NCI-H524 (cell line): ENCODE measurements around the gene DGCR6L.
A peak's percentile ranks its signal among the peaks of the same experiment; 100 is the strongest.
"Not testable (repeated sequence)": the region's sequence is repeated elsewhere in the genome, so short reads cannot be mapped to it uniquely, and the experiment has no call there.

Source experiments
- DNase-seq, 2 experiments: peaks; one replicate each; lab custom pipeline; 2025; lab: John Stamatoyannopoulos, UW

Gene DGCR6L

DNA sequence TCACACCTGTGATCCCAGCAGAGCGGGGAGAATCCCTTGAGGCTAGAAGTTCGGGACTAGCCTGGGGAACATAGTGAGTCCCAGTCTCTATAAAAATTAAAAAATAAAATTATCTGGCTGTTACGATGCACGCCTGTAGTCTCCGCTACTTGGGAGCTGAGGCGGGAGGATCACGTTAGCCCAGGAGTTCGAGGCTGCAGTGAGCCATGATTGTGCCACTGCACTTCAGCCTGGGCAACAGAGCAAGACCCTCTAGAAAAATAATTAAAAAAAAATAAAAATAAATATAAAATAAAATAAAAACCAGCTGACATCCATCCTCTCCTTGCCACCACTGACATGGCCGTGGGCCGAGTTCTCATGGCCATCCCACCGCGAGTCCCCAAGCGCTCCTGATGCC is 44.0 kb downstream of the DGCR6L start:
- no peak for DNase-seq

DNA sequence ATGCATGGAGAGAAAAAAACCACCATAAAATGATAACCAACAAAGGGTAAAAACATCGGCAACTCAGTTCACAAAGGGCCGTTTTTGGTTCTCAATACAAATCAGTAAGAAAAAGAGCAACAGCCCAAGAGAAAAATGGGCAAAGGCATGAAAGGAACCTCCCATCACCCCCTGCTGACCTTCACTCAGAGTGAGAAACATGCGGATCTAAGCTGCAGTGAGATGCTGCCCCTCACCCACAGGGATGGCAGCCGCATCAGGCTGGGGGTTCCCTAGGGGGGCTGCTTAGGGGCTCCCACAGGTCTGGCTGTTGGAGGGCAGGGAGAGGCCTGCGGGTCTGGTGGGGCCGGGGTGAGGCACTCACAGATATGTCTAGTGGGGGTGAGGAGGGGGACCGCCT is 44.5 kb downstream of the DGCR6L start:
- DNase-seq, result not testable (repeated sequence)

DNA sequence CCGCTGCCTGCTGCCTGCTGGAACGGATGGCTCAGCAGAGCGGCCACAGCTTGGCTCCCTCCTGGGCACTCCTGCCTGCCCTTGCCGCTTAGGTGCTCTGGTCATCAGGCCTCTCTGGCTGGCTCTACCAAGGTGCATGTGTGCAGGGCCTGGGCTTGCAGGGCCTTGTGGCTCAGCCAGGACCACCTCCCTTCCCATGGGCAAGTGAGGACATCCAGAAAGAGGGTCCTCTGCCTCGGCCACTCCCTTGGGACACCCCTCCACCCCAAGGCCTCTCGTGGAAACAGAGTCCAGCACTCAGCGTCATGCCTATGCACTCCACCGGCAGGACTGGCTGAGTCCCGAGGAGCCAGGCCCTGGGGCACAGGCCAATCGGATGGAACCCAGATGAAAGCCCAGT is 45.5 kb downstream of the DGCR6L start:
- DNase-seq, result not testable (repeated sequence)

DNA sequence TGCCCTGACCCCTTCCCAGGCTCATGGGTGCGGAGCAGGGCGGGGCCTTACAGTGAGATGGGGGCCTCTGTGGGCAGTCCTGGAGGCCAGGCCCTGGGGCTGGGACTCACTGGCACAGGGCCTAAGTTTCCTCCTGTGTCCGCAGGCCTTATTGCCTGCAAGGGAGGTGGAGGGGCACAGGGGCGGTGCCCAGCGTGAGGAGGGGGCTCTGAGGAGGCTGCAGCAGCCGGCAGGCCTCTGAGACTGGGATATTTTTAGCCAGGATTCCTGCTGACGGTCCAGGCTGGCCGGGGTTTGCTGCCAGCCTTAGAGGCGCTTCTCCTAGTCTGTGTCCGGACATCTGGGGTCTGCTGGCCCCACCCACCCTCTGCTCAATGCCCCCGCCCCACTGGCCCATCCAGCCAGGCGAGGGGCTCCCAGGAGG is 46.1 kb downstream of the DGCR6L start:
- no peak for DNase-seq

DNA sequence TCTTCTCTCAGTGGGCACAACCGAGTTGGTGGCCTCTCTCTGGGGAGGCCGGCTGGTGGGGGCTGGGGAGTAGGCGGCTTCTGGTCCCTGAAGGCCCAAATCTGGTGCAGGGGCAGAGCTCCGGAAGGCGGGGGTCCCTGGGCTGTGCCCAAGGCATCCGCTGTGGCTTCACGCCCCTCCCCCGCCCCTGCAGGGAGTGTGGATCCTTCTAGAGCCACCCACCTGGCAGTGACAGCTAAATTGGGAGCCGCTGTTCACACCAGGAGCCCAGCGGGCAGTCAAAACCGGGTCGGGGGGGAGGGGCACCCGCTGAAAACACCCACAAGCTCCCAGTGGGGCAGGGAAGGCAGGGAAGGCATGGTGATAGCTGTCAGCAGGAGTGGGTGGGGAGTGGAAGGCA is 47.2 kb downstream of the DGCR6L start:
- no peak for DNase-seq

DNA sequence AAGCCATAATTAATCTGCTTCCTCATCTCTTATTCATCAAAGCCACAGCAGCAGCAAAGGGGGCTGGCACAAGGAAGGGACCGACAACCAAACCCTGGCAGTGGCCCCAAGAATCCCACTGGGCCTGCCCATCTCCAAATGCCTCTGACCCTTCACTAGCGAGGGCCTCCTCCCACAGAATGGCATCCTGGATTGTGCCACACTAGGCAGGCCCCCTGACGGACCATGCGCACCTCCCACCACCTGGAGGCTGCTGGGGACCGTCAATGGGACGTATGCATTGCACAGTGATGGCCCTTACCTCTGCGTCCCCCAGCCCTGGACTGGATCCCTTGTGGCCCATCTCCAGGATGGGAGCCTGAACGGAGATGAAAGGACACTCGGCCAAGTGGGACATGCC is 47.7 kb downstream of the DGCR6L start:
- DNase-seq, result no peak

DNA sequence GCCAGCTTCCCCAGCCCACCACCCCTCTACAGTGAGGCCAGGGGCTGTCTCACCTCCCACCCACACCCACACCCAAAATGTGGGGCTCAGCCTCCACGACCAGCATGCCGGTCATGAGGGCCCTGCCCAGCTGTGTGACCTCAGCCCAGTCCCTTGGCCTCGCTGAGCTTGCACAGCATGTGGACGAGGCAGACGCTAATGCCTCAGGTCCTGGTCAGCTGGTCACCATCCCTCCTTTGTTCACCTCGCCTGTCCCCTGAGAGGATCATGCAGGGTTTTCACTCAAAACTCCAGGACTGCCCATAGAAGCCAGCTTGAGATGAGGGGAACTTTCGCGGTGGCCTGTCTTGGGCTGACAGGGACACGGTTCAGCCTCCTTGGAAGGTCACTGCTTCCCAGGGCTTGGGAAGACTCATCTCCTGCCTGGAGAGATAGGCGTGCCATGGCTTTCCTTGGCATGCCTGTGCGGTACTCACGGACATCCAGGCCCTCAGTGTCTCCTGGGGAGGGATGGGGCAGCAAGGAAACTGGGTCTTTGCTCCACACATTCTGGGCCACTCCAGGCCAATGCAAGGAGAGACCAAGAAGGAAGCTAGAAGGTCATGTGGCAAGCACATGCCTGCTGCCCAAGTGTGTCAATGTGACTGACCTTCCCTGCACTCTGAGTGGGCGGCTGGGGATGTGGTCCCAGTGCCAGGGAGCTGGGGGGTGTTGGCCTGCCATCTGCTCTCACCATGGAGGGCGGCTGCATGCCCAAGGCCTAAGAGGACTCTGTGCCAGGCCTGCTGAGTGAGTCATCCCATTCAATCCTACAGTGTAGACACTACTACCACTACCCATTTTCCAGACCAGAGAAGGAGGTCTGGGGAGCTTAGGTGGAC is 48.5 kb downstream of the DGCR6L start:
- DNase-seq, result no peak

DNA sequence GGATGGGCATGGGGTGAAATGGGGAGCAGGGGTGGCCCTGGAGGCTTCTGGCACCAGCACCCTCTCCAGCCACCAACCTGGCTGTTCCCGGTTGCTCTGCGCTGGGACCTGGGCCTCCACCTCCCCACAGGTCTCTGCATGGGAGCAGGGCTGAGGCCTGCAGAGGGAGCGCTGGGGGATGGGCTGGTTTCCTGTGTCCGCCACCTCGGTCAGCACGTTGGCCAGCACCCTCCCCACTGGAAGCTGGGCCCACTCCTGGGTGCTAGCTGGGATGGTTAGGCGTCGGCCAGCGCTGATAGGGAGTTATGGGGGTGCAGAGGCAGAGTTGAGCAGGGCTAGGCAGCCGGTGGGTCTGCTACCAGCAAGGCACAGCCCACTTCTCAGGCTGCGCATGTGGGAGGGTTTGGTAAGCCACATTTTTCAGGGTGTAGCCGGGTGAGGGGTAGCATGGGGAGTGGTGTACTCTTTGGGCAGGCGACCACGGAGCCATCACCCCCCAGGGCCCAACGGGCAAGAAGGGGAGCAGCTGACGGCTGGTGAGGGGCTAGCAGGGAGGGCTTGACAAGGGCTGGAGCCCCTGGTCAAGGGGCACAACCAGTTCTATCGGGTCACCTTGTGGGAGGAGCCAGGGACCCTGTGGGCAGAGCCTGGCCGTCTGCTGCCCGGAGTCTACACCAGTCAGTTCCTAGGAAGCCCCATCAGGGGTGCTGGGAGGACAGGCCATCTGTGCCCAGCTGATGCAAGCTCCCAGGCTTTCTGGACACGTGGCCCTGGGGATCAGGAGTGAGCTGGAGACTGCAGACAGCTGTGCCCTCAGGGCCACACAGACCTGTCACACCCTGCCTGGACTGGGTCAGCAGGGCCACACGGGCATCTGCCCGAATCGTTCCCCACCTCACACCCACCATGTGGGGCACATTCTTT is 49.4 kb downstream of the DGCR6L start:
- peak in 1 of 2 experiments; percentile 57 for DNase-seq

DNA sequence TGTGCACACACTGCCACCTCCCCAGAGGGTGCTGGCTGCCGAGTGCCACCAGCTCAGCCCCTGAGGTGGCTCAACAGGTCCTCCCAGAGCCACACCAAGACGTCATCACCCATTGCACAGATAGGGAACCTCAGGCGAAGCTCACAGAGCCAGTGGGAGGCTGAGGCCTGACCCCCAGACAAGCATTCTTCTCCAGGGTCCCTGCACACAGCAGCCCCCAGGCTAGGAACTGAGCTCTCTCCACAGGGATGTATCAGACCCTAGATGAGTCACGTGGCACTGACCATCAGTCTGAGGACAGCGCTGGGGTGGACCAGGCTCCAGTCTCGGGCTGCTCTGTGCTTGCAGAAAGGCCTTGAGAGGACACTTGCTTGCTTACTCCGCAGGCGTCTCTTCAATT is 50.2 kb downstream of the DGCR6L start:
- not testable (repeated sequence) for DNase-seq

DNA sequence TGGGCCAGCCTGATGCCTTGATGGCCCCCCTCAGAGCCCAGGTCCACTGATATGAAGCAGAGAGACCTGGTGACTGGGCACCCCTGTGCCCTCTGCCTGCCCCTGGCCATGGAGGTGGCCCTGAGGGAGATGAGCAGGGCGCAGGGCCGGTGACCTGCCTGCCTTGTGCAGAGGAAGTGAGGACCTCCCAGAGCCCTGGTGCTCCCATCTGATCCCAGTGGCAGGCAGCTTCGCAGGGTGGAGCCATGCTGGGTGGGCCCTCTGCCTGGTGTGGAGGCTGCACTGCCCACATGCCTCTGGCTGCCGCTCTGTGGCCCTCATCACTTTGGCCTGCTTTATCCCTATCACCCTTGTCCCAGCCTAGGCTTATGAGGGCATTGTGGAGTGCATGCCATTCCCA is 50.7 kb downstream of the DGCR6L start:
- not testable (repeated sequence) for DNase-seq

DNA sequence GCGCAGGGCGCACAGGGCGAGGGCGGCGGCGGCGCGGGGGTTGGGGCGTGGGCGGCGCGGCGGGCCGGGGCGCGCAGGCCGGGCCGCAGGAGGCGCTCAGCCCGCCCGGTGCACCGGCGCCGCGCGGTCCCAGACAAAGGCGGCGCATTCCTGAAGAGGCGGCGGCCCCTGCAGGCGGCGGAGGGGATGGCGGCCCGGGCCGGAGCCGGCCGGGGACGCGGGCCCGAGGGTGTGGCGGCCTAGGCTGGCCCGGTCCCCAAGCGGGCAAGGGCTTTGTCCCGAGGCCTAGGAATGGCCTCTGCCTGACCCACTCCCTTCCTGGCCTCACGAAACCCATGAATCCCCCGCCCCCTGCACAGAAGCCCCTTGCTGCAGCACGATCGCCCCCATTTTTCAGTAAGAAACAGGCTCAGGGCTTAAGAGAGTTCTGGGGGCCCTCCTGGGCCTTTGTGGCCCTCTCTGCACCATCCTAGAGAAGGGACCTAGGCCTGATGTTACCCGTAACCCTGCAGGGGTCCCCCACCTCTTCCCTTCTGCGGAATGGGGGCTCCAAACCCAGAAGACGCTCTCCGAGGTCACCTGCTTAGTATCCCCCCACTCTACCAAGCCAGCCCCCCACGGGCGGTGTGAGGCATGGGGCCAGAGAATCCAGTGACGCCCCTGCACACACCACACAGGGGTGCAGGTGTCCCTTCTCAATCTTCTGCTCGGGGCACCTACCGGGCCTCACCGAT is 51.4 kb downstream of the DGCR6L start, which contains the start of gene RTN4R:
Gene RTN4R (minus strand): TSS at position 40 of the 734 bp plus-strand sequence. CDS start 226 bp downstream, outside the sequence.
- DNase-seq, result peak in 1 of 2 experiments; percentile 65

DNA sequence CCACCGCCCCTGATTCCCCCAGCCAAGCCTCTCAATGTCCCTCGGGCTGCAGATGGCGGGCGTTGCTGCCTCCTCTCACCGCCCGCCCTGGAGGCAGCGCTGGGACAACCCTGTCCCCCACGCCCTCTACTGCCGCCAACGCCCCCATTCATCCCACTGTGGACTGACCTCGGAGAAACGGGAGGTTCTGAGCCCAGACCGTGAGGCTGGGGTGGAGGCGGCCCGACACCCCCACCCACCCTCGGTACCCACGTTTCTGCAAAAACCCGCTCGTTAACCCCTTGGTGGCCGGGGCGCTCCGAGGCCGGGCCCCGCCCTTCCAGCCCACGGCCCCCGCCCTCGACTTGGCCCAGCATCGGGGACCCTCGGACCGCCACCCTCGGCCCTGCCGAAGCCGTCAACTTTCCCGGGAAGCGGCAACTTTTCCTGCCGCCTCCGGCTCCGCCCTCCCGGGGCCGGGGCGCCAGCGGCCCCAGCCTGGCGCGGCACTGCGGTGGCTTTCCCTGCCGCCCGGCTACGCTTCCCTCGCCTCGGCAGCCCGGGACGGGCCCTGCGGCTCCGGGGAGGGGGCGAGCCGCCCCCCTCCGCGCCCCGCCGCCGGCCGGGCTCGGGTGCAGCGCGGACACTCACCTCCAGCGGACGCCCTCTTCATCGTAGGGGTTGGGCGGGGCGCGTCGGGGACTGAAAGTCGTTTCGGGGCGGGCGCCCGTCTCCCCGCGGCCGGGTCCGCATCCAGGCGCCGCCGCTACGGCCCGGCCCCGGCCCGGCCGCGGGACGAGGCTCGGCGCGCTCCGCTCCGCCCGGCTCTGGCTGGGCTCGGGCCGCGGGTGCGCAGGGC is 52.2 kb downstream of the DGCR6L start:
- peak in 1 of 2 experiments; percentile 51 for DNase-seq

DNA sequence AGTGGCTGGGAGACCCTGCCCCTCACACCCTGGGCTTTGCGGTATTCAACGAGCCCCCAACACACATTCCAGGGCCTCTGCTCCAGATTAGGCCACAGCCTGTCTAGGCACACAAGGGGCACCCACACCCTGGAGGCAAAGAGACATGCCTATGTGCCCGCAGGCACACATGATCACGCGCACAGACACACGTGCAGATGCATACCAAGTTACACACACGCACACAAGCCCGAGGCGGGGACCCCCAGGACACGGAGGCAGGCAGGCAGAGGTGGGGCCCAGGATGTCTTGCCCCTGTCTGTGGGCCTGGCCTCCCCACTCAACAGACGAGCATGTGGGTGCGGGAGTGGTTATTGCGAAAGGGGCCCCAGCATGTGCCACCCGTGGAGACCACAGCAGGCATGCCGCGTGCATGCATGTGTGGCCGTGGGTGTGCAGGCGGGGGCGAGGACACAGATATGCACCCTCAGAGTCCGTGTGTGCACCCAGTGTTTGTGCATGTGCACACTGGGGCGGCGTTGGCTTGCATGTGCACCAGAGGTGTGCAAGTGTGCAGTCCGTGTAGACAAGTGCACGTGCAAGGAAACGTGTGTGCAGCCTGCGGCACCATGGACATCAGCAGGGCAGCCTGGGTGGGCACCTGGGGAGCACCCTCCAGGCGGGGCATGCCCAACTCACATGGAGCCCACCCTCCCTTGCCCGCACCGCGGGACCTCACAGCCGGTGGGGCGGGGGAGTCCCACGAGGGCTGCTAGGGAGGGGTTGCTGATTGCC is 53.0 kb downstream of the DGCR6L start:
- not testable (repeated sequence) for DNase-seq

DNA sequence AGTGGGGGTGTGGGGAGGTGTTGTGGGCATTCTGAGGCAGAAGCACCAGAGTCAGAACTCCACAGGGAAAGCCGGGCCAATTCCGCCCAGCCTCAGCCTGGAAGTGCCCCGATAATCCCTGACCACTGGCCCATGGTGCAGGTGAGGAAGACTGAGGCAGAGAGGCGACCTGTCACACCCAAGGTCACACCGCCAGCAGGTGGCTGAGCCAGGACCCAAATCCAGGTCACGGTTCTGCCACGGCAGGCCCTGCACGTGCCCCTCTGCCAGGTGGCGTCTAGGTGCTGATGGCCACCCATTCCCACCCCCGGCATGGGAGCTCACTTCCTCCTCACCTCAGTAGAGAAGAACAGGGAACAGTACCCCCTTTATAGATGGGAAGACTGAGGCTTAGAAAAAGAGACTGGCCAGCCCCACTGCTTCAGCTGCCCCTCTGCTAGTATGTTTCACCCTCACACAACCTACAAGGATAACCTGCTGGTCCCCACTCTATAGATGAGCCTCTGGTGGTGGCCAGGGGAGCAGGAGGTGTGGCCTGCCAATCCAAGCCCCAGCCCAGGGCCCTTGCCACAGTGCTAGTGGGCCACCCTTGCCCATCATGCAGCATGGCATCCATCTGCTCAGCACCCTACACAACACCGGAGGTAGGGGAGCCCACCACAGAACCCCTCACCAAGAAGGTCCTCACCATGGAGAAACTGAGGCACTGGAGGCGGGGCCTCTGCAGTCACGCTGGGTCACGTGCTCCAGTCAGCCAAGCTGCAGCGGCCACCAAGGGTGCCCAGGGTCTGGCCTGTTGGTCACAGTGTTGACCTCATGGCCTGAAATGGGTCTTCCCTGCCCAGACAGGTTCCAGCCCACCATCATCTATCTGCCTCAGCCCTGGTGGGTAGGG is 53.8 kb downstream of the DGCR6L start:
- not testable (repeated sequence) for DNase-seq

DNA sequence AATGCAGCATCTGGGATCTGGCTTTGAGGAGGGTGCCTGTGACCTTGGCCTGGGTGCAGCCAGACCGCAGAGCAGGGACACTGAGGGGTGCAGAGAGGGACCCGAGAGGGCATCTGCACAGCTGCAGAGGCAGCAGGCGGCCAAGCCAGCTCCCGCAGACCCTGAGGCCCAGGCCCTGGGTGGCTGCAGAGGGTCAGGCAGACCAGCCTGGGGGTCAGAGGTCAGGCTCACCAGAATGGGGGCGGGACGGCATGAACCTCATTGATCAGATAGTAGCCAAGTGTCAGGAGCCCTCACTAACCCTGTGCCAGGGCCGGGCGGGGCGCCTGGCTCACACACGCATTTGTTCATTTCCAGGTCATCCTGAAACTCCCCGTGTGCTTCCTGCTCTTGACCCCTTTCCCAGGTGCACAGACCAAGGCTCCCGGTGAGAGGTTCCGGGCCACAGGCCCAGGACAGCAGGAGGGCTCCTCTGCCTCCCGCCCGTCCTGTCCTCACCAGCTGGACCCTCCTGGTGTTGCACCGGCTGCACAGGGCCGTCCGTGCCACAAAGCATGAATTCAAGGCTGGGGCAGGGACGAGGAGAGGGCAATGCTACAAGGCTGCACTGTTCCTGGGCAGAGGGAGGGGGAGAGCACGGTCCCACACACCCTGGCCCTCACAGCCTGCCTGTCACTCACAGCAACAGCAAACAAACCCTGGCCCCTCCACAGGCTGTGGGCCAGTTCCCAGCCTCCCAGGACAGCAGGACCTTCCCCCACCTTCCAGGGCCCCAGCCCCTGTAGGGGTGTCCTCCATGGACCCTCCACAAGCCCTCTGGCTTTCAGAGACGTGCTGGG is 55.0 kb downstream of the DGCR6L start:
- no peak for DNase-seq
